Motor neuron (in vitro differentiated cells): ENCODE data around the gene ZMIZ2. TPM values are rescaled to one million over a fixed set of nuclear protein-coding genes. Genes with fewer than 3 reads are reported as not detected.

Experiments used
- ATAC-seq, 8 experiments: fragments of 200-7000 bp; cut with Tn5 transposase; replicated peaks in 6 of 8; 2 replicates each; pipeline ENCODE4 v1.8.0; 2021; ENCODE audit warnings: mild to moderate bottlenecking in 8 of 8, moderate library complexity in 8 of 8
- H3K27ac ChIP-seq, 2 donors: fragments of 250-450 bp; sonication (Bioruptor Pico); 2 replicates each; pipeline ENCODE4 v1.9.0; 2021; ENCODE audit warnings: antibody characterized with exemption in 2 of 2, mild to moderate bottlenecking in 2 of 2, moderate library complexity in 1 of 2
- H3K4me1 ChIP-seq, 2 donors: fragments of 250-450 bp; sonication (Bioruptor Pico); replicated peaks in 1 of 2; 2 replicates each; pipeline ENCODE4 v1.6.1; 2021; ENCODE audit warnings: antibody characterized with exemption in 2 of 2, mild to moderate bottlenecking in 2 of 2, moderate library complexity in 1 of 2
- H3K4me3 ChIP-seq, 5 donors: fragments of 250-450 bp; sonication (Bioruptor Pico); 2 replicates each; pipeline ENCODE4 v1.9.0; 2021; ENCODE audit warnings: antibody characterized with exemption in 5 of 5, mild to moderate bottlenecking in 5 of 5, moderate library complexity in 4 of 5
- WGBS, 10 experiments: fragments of 450-650 bp; shearing (Covaris generic); methylation state at CpG; one replicate each; pipeline ENCODE4 v1.0.0; 2022; 5-methylcytosine and 5-hydroxymethylcytosine counted together
- in situ Hi-C, 9 experiments: fragments of 400-800 bp; cut with MboI; loops; one replicate each; pipeline ENCODE4 v1.15.0; 2021; ENCODE audit warnings: low sequenced_read_pairs in 9 of 9, low pct_unique_long_range_greater_than_20kb in 2 of 9; ENCODE audit not compliant: unreplicated experiment in 9 of 9
- total RNA-seq, 8 experiments: library from RNA; unstranded; fragments of 300-600 nt; gene quantifications; 2 replicates each; pipeline versions ENCODE4 v1.2.3 to v1.2.4, GENCODE V29; 2022

Gene ZMIZ2
- total RNA-seq, 8 experiments from 2014 or later, result 11.6 to 69.4 (median 22.0) TPM

DNA sequence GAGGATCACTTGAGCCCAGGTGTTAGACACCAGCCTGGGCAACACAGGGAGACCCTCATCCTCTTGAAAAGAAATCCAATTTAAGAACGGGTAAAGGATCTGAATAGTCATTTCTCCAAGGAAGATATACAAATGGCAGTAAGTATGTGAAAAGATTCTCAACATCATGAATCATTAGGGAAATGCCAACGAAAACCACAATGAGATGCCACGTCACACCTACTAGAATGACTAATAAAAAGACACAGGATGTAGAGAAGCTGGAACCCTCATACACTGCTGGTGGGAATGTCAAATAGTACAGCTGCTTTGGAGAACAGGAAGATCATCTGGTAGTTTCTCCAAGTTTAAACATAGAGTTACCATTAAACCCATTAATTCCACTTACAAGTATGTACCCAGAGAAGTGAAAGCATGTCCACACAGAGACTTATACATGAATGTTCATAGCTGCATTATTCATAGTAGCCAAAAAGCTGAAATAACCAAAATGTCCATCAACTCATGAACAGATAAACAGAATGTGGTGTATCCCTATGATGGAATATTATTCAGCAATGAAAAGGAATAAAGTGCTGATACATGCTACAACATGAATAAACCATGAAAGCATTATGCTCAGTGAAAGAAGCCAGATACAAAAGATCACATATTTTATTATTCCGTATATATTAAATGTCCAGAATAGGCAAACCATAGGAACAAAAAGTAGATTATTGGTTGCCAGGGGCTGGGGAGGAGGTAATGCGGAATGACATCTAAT, 13.1 kb upstream of the ZMIZ2 start:
- Histone ChIP-seq H3K27ac (no peak overlapping the region), H3K4me1 (no peaks in the 10 kb centered on the region), H3K4me3 (no peak overlapping the region)
- in situ Hi-C loops, result no loop called here
- ATAC-seq, result peak in 2 of 8 experiments; percentile 84 to 92
- WGBS, 10 experiments, result 4 to 98% (median 89%) methylated on average over 2 to 5 of the region's 5 CpGs; no CpG with 5 or more reads in 1 of the 10 experiments

DNA sequence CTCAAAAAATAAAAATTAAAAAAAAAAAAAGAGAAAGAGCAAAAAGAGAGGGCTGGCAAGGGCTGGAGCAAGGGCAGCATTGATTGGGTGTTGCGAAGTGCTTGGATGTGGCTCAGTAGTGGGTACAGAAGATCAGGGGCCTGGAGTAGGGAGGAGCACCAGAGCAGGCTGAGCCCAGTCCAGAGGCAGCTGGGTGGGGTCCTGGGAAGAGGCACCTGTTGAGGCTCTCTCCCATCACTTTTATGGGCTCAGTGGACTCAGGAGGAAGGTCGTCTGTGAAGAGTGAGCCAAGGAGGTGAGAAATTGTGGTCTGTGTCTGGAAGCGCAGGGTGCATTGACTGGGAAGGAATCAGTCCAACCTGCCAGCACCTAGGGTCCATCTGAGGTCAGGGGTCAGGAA, 11.8 kb upstream of the ZMIZ2 start:
- 58 to 100% (median 92%) methylated on average over 1 to 3 of the region's 3 CpGs; no CpG with 5 or more reads in 4 of the 10 experiments for WGBS, 10 experiments

DNA sequence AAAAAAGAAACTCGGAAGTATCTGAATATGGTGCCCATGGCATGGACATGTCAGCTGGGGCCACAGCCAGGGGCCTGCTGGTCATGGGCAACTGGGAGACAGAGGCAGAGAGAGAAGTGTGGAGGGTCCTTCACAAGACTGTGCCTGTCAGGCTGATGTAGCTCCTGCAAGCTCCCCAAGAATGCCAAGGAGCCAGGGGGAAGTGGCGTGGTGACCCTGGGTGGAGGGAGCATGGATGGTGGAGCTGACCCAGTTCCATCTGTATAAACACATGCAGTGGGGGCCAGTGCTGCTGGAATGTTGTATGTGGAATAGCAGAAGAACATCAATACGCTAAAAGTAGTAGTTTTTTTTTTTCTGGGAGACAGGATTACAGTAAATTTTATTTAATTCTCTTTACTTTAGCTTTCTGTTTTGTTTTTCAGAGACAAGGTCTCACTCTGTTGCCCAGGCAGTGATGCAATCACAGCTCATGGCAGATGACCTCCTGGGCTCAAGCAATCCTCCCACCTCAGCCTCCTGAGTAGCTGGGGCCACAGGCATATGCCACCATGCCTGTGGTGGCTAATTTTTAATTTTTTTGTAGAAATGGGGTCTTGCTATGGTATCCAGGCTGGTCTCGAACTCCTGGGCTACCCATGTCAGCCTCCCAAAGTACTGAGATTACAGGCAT, 10.5 kb upstream of the ZMIZ2 start:
- in situ Hi-C loops, result no loop called here
- ATAC-seq, result no peak
- WGBS, 10 experiments, result 70 to 100% (median 85%) methylated on average over 1 to 4 of the region's 4 CpGs; no CpG with 5 or more reads in 4 of the 10 experiments
- H3K4me1 ChIP-seq, result no peaks in the 10 kb centered on the region
- H3K27ac ChIP-seq, result no peak overlapping the region
- no peak overlapping the region for H3K4me3 ChIP-seq

More for the DNA sequence above, 11.8 kb upstream of the ZMIZ2 start:
- in situ Hi-C loops, result no loop called here
- ATAC-seq, result no peak
- Histone ChIP-seq H3K27ac (no peak overlapping the region), H3K4me1 (no peaks in the 10 kb centered on the region), H3K4me3 (no peak overlapping the region)

DNA sequence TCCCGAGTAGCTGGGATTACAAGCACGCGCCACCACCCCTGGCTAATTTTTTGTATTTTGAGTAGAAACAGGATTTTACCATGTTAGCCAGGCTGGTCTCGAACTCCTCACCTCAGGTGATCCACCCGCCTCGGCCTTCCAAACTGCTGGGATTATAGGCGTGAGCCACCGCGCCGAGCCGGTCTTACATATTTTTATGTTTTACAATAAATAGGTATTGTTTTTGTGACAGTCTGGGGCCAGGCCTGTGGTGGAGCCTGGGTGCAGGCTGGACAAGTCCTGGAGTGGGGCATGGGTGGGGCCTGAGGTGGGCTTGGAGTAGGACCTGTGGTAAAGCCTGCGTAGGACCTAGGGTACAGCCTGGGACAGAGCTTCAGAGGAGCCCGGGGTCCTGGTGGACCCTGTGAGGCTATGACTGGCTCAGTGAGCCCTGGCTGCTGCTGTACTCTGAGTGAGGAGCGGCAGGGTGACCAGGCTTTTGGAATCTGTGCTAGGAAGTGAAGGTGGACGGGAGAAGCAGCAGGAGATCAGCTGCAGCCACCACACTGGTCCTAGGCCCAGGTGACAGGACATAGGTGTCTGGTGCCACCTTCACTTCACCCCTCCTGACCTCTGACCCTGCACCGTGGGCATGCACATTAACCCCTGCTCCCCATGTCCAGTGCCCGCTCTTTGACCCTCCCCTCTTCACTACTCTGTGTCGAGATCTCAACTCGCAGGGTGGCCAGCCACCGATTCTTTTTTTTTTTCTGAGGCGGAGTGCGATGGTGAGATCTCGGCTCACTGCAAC, 9.6 kb upstream of the ZMIZ2 start:
- WGBS, 10 experiments, result 33 to 98% (median 91%) methylated on average over 1 to 7 of the region's 23 CpGs; no CpG with 5 or more reads in 2 of the 10 experiments
- H3K4me1 ChIP-seq, result peaks cover 2 to 6% of the 10 kb centered on the region in 2 donors
- in situ Hi-C loops, result no loop called here
- no peak overlapping the region for H3K4me3 ChIP-seq
- H3K27ac ChIP-seq, result no peak overlapping the region
- ATAC-seq, result no peak

DNA sequence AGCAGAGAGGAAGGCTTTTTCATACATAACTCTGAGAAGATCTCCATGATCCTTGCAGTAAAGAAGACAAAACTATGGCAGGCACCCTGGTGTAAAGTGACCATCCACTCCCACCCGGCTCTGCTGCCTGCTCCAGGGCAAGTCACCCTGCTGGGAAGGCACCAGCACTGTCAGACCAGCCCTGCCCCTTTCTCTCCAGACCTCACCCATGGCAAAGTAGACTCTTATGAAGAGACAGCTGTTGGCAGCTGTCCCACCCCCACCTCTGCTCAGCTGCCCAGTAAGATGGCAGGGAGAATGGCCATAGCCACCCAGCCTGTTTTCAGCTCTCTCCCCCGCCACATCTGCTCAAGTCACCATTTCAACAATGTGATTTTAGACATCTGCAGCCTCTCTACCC, 8.6 kb upstream of the ZMIZ2 start:
- Histone ChIP-seq H3K27ac (no peak overlapping the region), H3K4me1 (peaks cover 2 to 6% of the 10 kb centered on the region in 2 donors), H3K4me3 (no peak overlapping the region)
- peak in 1 of 8 experiments; percentile 34 for ATAC-seq
- in situ Hi-C loops, result no loop called here
- 83 to 100% methylated on average over 1 of the region's 2 CpGs; no CpG with 5 or more reads in 8 of the 10 experiments for WGBS, 10 experiments

DNA sequence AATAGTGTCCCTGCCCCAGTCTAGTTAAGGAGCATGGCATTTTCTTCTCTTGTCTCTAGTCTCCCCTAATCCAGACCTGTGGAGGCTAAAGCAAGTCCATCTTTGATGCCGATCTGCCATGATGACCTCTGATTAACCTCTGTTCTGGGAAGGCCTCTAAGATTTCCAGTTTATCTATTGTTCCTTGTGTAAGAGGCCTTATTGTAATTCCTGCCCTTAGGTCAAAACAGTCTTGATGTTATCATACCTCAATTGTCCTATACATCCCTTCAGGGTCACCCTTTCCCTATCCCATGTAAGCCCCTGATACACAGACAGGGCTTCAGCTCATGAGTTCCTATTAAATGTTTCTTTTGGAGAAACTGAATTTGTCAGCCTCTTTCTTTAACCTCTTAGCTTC, 4.9 kb upstream of the ZMIZ2 start:
- Histone ChIP-seq H3K4me1 (peaks cover 2 to 10% of the 10 kb centered on the region in 2 donors), H3K27ac (no peak overlapping the region), H3K4me3 (no peak overlapping the region)
- in situ Hi-C loops, result no loop called here
- ATAC-seq, result no peak
- WGBS, 10 experiments, result 44 to 80% methylated on average over 1 of the region's 1 CpG; no CpG with 5 or more reads in 8 of the 10 experiments

DNA sequence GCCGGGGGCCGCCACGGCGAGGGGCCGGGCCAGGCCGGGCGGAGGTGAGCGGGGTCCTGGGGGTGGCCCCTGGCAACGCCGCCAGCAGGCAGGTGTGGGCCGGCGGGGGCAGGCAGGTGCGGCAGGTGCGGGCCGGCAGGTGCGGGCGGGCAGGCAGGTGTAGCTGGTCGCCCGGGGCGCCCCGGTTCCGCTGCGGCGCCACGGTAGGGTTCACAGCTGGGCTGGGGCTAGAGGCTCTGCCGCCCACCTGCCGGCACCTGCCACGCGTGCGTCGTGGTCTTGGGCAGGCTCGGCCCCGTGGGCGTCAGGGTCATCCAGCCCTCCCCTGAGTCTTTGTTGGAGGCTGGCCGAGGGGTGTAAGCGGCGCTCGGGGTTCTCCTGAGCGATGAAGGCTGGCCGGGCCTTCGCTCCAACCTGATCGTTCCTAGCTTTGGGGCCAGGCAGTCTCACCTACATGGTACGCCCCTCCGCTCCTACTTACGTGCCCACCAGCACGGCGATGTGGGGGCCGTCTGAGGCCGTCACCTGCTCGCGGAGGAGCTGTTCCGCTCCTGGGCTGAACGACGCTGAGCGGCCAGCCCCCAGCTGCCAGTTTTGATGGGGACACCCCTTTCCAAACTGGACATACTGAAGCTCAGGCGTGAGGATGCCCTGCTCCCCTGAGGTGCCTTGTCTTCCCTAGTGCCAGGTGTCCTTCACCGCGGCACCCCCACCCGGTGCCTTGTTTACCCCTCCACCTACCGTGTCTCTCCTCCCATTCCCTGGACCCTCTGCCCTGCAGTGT, 493 bp downstream of the ZMIZ2 start:
- ATAC-seq, result peak; percentile 1 to 30 (median 16)
- WGBS, 10 experiments, result 0 to 16% (median 5%) methylated on average over 4 to 7 of the region's 60 CpGs; no CpG with 5 or more reads in 5 of the 10 experiments
- in situ Hi-C loops, result no loop called here
- Histone ChIP-seq H3K27ac (peak overlapping the region; percentile 82 to 86), H3K4me3 (peak overlapping the region; percentile 51 to 95 (median 81)), H3K4me1 (peaks cover 13 to 14% of the 10 kb centered on the region in 2 donors)

DNA sequence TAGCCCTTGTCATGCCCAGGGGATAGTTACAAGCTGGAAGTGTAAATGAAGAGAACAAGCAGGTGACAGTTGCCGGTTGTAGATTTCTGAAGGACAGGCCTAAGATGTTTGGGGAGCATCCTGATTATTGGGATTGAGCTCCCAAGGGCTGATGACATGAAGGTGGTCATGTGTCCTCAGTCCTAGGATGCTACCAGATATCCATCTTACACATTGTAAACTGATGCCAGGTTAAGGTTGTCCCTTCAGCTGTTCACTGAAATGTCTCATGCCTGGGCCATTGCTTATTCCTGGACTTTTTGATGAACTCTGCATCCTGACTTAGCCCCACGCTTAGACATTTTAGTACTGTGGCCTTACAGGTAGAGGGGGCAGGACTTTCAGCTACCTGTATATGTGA, 1.3 kb downstream of the ZMIZ2 start:
- ATAC-seq, result no peak
- Histone ChIP-seq H3K27ac (no peak overlapping the region), H3K4me1 (peaks cover 13 to 14% of the 10 kb centered on the region in 2 donors), H3K4me3 (peak overlapping the region; percentile 51 to 95 (median 81))
- 80 to 100% methylated on average over 2 of the region's 2 CpGs; no CpG with 5 or more reads in 8 of the 10 experiments for WGBS, 10 experiments
- in situ Hi-C loops, result loop anchor here in 1 of 9 experiments (25.0 kb wide), 1 partner anchor 163 kb away; the partner anchor contains the start of gene TMED4

DNA sequence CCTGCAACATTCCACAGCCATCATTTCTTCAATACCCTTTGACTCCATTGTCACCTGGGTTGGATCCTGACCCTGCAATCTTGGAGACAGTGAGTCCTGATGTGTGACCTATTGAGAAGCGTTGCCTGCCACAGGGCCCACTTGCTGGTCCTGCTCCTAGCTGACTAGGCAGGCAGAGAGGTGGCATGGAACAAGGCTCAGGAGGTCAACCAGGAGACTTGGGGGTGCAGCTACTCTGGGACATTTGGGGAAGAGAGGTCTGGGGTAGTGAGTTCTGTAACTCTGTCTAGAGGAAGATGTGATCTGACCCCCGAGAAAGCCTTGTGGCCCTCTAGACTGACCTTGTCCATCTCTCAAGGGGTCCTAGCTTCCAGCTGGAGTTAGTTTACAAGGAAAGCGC, 1.8 kb downstream of the ZMIZ2 start:
- H3K4me3 ChIP-seq, result peak overlapping the region in 1 of 5 donors; percentile 51
- in situ Hi-C loops, result loop anchor here in 1 of 9 experiments (25.0 kb wide), 1 partner anchor 163 kb away; the partner anchor contains the start of gene TMED4

DNA sequence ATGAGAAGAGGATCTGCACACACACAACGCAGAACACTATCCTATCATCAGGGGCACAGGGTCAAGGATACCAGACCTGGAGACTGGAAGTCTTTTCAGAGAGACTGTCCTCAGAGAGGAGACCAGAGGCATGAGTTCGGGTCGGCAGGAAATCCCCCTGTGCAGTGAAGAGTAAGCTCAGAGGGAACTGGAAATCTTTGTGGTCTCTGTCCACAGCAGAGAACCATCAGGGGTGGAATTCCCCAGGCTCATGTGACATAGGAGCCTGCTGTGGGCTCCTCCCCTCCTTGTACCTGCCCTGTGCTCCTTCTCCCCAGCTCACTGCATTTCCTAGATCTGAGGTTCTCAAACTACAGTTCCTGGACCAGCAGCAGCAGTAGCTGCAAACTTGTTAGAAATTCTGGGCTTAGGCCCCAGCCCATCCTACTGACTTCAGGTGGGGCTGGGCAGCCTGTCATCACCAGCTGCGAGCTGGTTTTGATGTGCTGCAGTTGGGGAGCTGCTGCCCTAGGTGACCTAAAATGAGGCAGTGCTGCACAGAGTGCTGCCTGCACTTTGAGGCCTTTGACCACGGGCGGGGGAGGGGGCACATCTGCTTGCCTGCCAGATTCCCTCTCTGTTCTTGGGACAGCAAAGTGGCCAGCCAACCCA, 2.4 kb downstream of the ZMIZ2 start:
- H3K27ac ChIP-seq, result no peak overlapping the region
- in situ Hi-C loops, result loop anchor here in 1 of 9 experiments (25.0 kb wide), 1 partner anchor 164 kb away; the partner anchor contains the start of gene TMED4
- 0 to 100% (median 50%) methylated on average over 1 to 2 of the region's 6 CpGs; no CpG with 5 or more reads in 3 of the 10 experiments for WGBS, 10 experiments
- ATAC-seq, result no peak
- H3K4me1 ChIP-seq, result peaks cover 13 to 14% of the 10 kb centered on the region in 2 donors
- no peak overlapping the region for H3K4me3 ChIP-seq

More for the DNA sequence above, 1.8 kb downstream of the ZMIZ2 start:
- Histone ChIP-seq H3K4me1 (peaks cover 13 to 14% of the 10 kb centered on the region in 2 donors), H3K27ac (no peak overlapping the region)
- no peak for ATAC-seq
- WGBS, 10 experiments, result 100% methylated on average over 1 to 2 of the region's 3 CpGs; no CpG with 5 or more reads in 6 of the 10 experiments

DNA sequence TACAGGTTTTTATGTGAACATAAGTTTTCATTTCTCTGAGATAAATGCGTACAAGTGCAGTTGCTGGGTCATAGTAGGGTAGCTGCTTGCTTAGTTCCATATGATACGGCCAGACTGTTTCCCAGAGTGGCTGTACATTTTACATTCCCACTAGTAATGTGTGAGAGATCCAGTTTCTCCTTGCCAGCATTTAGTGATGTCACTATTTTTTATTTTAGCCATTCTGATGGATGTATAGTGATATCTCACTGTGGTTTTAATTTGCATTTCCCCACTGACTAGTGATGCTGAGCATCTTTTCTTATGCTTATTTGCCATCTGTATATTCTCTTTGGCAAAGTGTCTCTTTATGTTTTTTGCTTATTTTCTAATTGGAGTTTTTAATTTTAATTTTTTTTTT, 4.2 kb downstream of the ZMIZ2 start:
- WGBS, 10 experiments, result 81 to 100% (median 100%) methylated on average over 1 to 2 of the region's 2 CpGs; no CpG with 5 or more reads in 3 of the 10 experiments
- H3K4me3 ChIP-seq, result no peak overlapping the region
- no peak for ATAC-seq
- no peak overlapping the region for H3K27ac ChIP-seq
- in situ Hi-C loops, result loop anchor here in 1 of 9 experiments (25.0 kb wide), 1 partner anchor 166 kb away; the partner anchor contains the start of gene TMED4
- H3K4me1 ChIP-seq, result peaks cover 12 to 13% of the 10 kb centered on the region in 2 donors
